HG03025 (cell line): ENCODE measurements around the gene GORASP1.

Experiments used
- ATAC-seq: cut with Tn5 transposase; IDR thresholded peaks from one replicate; pipeline ENCODE4 v1.9.1; 2021; ENCODE audit warnings: mild to moderate bottlenecking, moderate library complexity; ENCODE audit not compliant: unreplicated experiment, low FRiP score

The GORASP1 gene

GRCh38 chr3:39126532-39127071, 19.2 kb upstream of the GORASP1 start:
- no peak for ATAC-seq

- no peak for ATAC-seq
Measured at GRCh38 chr3:39125841-39126500, 18.5 kb upstream of the GORASP1 start.

- ATAC-seq, result no peak
Measured at GRCh38 chr3:39124876-39125840, 17.7 kb upstream of the GORASP1 start.

GRCh38 chr3:39122813-39123212, 15.4 kb upstream of the GORASP1 start:
- peak; percentile 69 for ATAC-seq

- no peak for ATAC-seq
Measured at GRCh38 chr3:39121621-39122020, 14.2 kb upstream of the GORASP1 start.

GRCh38 chr3:39118931-39119660, 11.7 kb upstream of the GORASP1 start:
- no peak for ATAC-seq

GRCh38 chr3:39118079-39118478, 10.7 kb upstream of the GORASP1 start:
- ATAC-seq, result no peak

- no peak for ATAC-seq
Measured at GRCh38 chr3:39115870-39116269, 8.4 kb upstream of the GORASP1 start.

- no peak for ATAC-seq
Measured at GRCh38 chr3:39114456-39114855, 7.0 kb upstream of the GORASP1 start.

- no peak for ATAC-seq
Measured at GRCh38 chr3:39113291-39113690, 5.9 kb upstream of the GORASP1 start.

- no peak for ATAC-seq
Measured at GRCh38 chr3:39112535-39112934, 5.1 kb upstream of the GORASP1 start.

- ATAC-seq, result no peak
Measured at GRCh38 chr3:39112113-39112512, 4.7 kb upstream of the GORASP1 start.

GRCh38 chr3:39110041-39110639, 2.7 kb upstream of the GORASP1 start:
- ATAC-seq, result no peak

GRCh38 chr3:39109086-39109485, 1.7 kb upstream of the GORASP1 start:
- no peak for ATAC-seq

GRCh38 chr3:39108200-39108710, 828 bp upstream of the GORASP1 start:
- peak; percentile 65 for ATAC-seq

GRCh38 chr3:39106851-39107387, 508 bp downstream of the GORASP1 start:
- ATAC-seq, result peak; percentile 5

GRCh38 chr3:39106281-39106811, 1.1 kb downstream of the GORASP1 start:
- no peak for ATAC-seq

- ATAC-seq, result no peak
Measured at GRCh38 chr3:39105687-39106063, 1.8 kb downstream of the GORASP1 start.

- no peak for ATAC-seq
Measured at GRCh38 chr3:39104961-39105686, 2.3 kb downstream of the GORASP1 start.
